Endodermal cell (in vitro differentiated cells): Measurements from ENCODE around the gene COQ5. TPM values are rescaled to one million over a fixed set of nuclear protein-coding genes. Genes with fewer than 3 reads are reported as not detected.

ENCODE experiments used
- DNase-seq: peaks from one replicate; pipeline ENCODE4 v3.0.0-alpha.2; 2017
- H3K27ac ChIP-seq: 2 replicates; pipeline ENCODE4 v1.5.1; 2013; ENCODE audit warnings: mild to moderate bottlenecking, low read depth, low read length, moderate library complexity
- H3K27me3 ChIP-seq: 2 replicates; pipeline ENCODE4 v1.6.1; 2013; ENCODE audit warnings: mild to moderate bottlenecking, low read length, moderate library complexity; ENCODE audit not compliant: insufficient read depth, control insufficient read depth, poor library complexity, severe bottlenecking
- H3K36me3 ChIP-seq: 2 replicates; pipeline ENCODE4 v1.7.0; 2013; ENCODE audit warnings: mild to moderate bottlenecking, low read length, moderate library complexity; ENCODE audit not compliant: control insufficient read depth, insufficient read depth
- H3K4me1 ChIP-seq: one replicate; pipeline ENCODE4 v1.7.0; 2013; ENCODE audit warnings: low read length; ENCODE audit not compliant: control insufficient read depth, insufficient read depth
- H3K4me3 ChIP-seq: 2 replicates; pipeline ENCODE4 v1.5.1; 2013; ENCODE audit warnings: mild to moderate bottlenecking, low read length, moderate library complexity
- H3K9ac ChIP-seq: 2 replicates; pipeline ENCODE4 v1.6.1; 2013; ENCODE audit warnings: mild to moderate bottlenecking, low read length, moderate library complexity; ENCODE audit not compliant: poor library complexity, severe bottlenecking; ENCODE audit errors: extremely low read depth
- H3K9me3 ChIP-seq: 2 replicates; pipeline ENCODE4 v1.6.1; 2013; ENCODE audit warnings: mild to moderate bottlenecking, low read length, moderate library complexity; ENCODE audit not compliant: control insufficient read depth
- H3K27ac Mint-ChIP-seq: 2 replicates; pipeline ENCODE4 v1.8.0; 2020; ENCODE audit warnings: mixed read lengths
- H3K27me3 Mint-ChIP-seq: 2 replicates; pipeline ENCODE4 v1.8.0; 2021; ENCODE audit warnings: mild to moderate bottlenecking, mixed read lengths; ENCODE audit not compliant: insufficient read depth
- H3K36me3 Mint-ChIP-seq: 2 replicates; pipeline ENCODE4 v1.8.0; 2020; ENCODE audit warnings: low read depth, mixed read lengths
- H3K4me1 Mint-ChIP-seq: 2 replicates; pipeline ENCODE4 v1.8.0; 2020; ENCODE audit warnings: mixed read lengths
- H3K4me3 Mint-ChIP-seq: 2 replicates; pipeline ENCODE4 v1.8.0; 2020; ENCODE audit warnings: mild to moderate bottlenecking, moderate library complexity, mixed read lengths
- H3K9me3 Mint-ChIP-seq: 2 replicates; pipeline ENCODE4 v1.8.0; 2020; ENCODE audit warnings: mild to moderate bottlenecking, mixed read lengths
- CTCF ChIP-seq: fragments of 200-600 bp; sonication (generic); conservative IDR thresholded peaks from 2 replicates; pipeline ENCODE4 v1.5.0; 2021; ENCODE audit warnings: antibody characterized with exemption, mild to moderate bottlenecking
- WGBS, 2 experiments: methylation state at CpG; one replicate each; pipeline versions ENCODE4 v1.1.5 to v1.1.7; 2013; ENCODE audit warnings: missing lambda C conversion rate in 2 of 2, mixed read lengths in 1 of 2; ENCODE audit not compliant: insufficient coverage in 1 of 2, insufficient read length in 1 of 2; 5-methylcytosine and 5-hydroxymethylcytosine counted together
- total RNA-seq, 2 donors: library from RNA; stranded (reverse); fragmentation: NEBNext Ultra II Directional in 1 of 2; extraction: Animal tissue kit (Norgen Biotek cat#: 25700) in 1 of 2; gene quantifications; 2 replicates in 1 of 2; 3 replicates in 1 of 2; pipeline ENCODE4 v1.2.1, GENCODE V29; 2021

COQ5 gene
- total RNA-seq, 2 donors from 2014 or later = 35.5 to 55.1 TPM

DNA sequence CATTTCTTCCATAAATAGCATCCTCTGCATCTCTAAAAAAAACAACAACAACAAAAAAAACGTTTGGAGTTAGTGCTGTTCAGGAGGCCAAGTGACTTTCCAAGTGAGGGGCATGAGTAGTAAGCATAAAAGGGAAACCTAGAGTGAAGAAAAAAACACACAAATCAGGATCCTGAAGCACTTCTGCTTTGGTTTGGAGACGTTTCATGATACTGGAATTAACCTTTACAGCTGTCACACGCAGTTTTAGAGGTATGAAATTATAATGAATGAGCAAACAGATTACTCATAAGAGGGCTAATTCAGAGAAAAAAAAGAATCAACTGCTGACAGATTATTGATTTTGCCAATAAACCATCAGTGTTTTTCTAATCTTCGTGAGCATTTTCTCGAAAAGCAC is 63.2 kb downstream of the COQ5 start:
- H3K4me3 ChIP-seq = no peak overlapping the region
- WGBS, 2 experiments = 79 to 83% methylated on average over 4 to 5 of the region's 5 CpGs
- no peak for DNase-seq
- H3K4me3 Mint-ChIP-seq = no peak overlapping the region
- peaks cover 62% of the 10 kb centered on the region for H3K36me3 Mint-ChIP-seq
- H3K36me3 ChIP-seq = peaks cover 68% of the 10 kb centered on the region
- no peaks in the 10 kb centered on the region for H3K27me3 Mint-ChIP-seq
- H3K4me1 ChIP-seq = peaks cover 3% of the 10 kb centered on the region
- no peaks in the 10 kb centered on the region for H3K9me3 ChIP-seq
- H3K9ac ChIP-seq = no peak overlapping the region
- no peak for TF ChIP-seq CTCF
- no peaks in the 10 kb centered on the region for H3K9me3 Mint-ChIP-seq
- H3K27me3 ChIP-seq = no peaks in the 10 kb centered on the region
- H3K4me1 Mint-ChIP-seq = peaks cover 21% of the 10 kb centered on the region
- no peak overlapping the region for H3K27ac ChIP-seq
- H3K27ac Mint-ChIP-seq = peak overlapping the region; percentile 52

GRCh38 chr12:120463712-120464111 is 65.2 kb downstream of the COQ5 start:
- no peak overlapping the region for H3K27ac ChIP-seq
- H3K27me3 Mint-ChIP-seq = no peaks in the 10 kb centered on the region
- no peak overlapping the region for H3K4me3 Mint-ChIP-seq
- no peak for TF ChIP-seq CTCF
- H3K9ac ChIP-seq = no peak overlapping the region
- DNase-seq = no peak
- no peak overlapping the region for H3K27ac Mint-ChIP-seq
- H3K27me3 ChIP-seq = no peaks in the 10 kb centered on the region
- H3K4me1 ChIP-seq = peaks cover 3% of the 10 kb centered on the region
- peaks cover 80% of the 10 kb centered on the region for H3K36me3 Mint-ChIP-seq
- H3K4me3 ChIP-seq = no peak overlapping the region
- 95 to 97% methylated on average over 4 to 5 of the region's 5 CpGs for WGBS, 2 experiments
- peaks cover 17% of the 10 kb centered on the region for H3K4me1 Mint-ChIP-seq
- no peaks in the 10 kb centered on the region for H3K9me3 Mint-ChIP-seq
- peaks cover 89% of the 10 kb centered on the region for H3K36me3 ChIP-seq
- no peaks in the 10 kb centered on the region for H3K9me3 ChIP-seq

DNA sequence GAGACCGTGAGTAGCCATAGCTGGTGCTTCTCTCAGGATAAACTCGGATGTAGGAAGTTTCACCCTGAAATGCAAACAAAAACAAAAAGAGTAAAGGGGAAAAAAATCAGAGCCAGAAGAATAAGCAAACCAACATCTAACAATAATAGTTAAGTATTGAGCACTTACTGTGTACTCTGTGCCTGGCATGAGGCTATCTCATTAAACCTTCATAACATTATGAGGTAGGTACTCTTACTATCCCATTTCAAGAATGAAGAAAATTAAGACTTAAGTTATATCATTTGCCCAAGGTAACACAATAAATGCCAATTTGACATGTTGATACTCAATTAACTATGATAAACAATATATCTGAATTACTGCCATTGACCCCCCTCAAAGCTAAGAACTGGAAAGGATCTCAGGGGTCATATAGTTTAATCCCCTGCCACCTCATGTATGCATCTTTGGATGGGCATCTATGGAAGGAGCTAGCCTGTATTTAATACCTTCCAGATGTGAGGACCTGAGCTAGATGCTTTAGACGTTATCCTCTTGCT is 66.8 kb downstream of the COQ5 start:
- H3K27me3 Mint-ChIP-seq = no peaks in the 10 kb centered on the region

More for the DNA sequence above, 66.8 kb downstream of the COQ5 start:
- no peak overlapping the region for H3K4me3 Mint-ChIP-seq
- H3K4me3 ChIP-seq = no peak overlapping the region
- peaks cover 82% of the 10 kb centered on the region for H3K36me3 Mint-ChIP-seq
- TF ChIP-seq CTCF = no peak
- peaks cover 97% of the 10 kb centered on the region for H3K36me3 ChIP-seq
- no peaks in the 10 kb centered on the region for H3K9me3 ChIP-seq
- H3K4me1 ChIP-seq = peaks cover 3% of the 10 kb centered on the region
- DNase-seq = no peak
- no peak overlapping the region for H3K9ac ChIP-seq
- no peaks in the 10 kb centered on the region for H3K9me3 Mint-ChIP-seq
- no peak overlapping the region for H3K27ac ChIP-seq
- H3K27me3 ChIP-seq = no peaks in the 10 kb centered on the region
- no peak overlapping the region for H3K27ac Mint-ChIP-seq
- WGBS, 2 experiments = 94 to 95% methylated on average over 2 to 3 of the region's 3 CpGs
- peaks cover 8% of the 10 kb centered on the region for H3K4me1 Mint-ChIP-seq
